ENCODE results near the gene BMP8B.

- TF ChIP-seq CTCF (IDR thresholded peaks at IDR 0.05): no peak
- TF ChIP-seq POLR2A (IDR thresholded peaks at IDR 0.05): no peak
Measured at GRCh38 chr1:39762550-39763540, 25.8 kb downstream of the BMP8B start.
